ENCODE results near the gene KCNA5.

- no peak for TF ChIP-seq CTCF (conservative IDR thresholded peaks at IDR 0.05; ENCODE audit: low read depth, low read length)
- no peak for TF ChIP-seq EZH2 (IDR thresholded peaks at IDR 0.05; ENCODE audit: borderline replicate concordance, low read depth, low read length, poor library complexity, severe bottlenecking)
Observed at GRCh38 chr12:5066251-5066650, 22.6 kb downstream of the KCNA5 start.

Data from A673 (cell line).